Tibial nerve (tissue), 4 donors: ENCODE results near the gene CITED4. TPM values are rescaled to one million over a fixed set of nuclear protein-coding genes. Genes with fewer than 3 reads are reported as not detected.

Experiments used
- DNase-seq, 2 donors: peaks; one replicate each; pipeline ENCODE4 v3.0.0-alpha.2; 2019; ENCODE audit warnings: low spot score in 2 of 2
- H3K27ac ChIP-seq, 4 donors: fragments of 200-600 bp; sonication (generic) in 3 of 4; one replicate each; pipeline ENCODE4 v1.5.1; 2017 to 2019; ENCODE audit warnings: mild to moderate bottlenecking in 1 of 4
- H3K27me3 ChIP-seq, 2 donors: fragments of 200-600 bp; sonication (generic) in 1 of 2; one replicate each; pipeline versions ENCODE4 v1.5.1 to v1.6.0; 2017 to 2019
- H3K36me3 ChIP-seq, 3 donors: fragments of 200-600 bp; sonication (generic); one replicate each; pipeline ENCODE4 v1.5.1; 2018 to 2019
- H3K4me1 ChIP-seq, 4 donors: fragments of 200-600 bp; sonication (generic) in 3 of 4; one replicate each; pipeline ENCODE4 v1.5.1; 2017 to 2019
- H3K4me3 ChIP-seq, 4 donors: fragments of 200-600 bp; sonication (generic) in 3 of 4; one replicate each; pipeline ENCODE4 v1.5.1; 2017 to 2019; ENCODE audit warnings: mild to moderate bottlenecking in 1 of 4, moderate library complexity in 1 of 4
- H3K9me3 ChIP-seq, 4 donors: fragments of 200-600 bp; sonication (generic) in 3 of 4; one replicate each; pipeline ENCODE4 v1.5.1; 2017 to 2019
- EP300 ChIP-seq, 2 donors: sonication (generic); formaldehyde crosslinking; IDR thresholded peaks; one replicate each; pipeline ENCODE4 v1.6.1; 2017; ENCODE audit warnings: antibody characterized with exemption in 2 of 2, mild to moderate bottlenecking in 1 of 2
- POLR2A ChIP-seq, 2 donors: fragments of 450-650 bp; IDR thresholded peaks; one replicate each; pipeline ENCODE4 v1.6.1; 2017; ENCODE audit warnings: antibody characterized with exemption in 2 of 2, mild to moderate bottlenecking in 2 of 2, moderate library complexity in 2 of 2
- WGBS, 2 donors: methylation state at CpG; one replicate each; pipeline ENCODE4 v1.1.5; 2018; 5-methylcytosine and 5-hydroxymethylcytosine counted together
- total RNA-seq, 4 donors: library from RNA; depleted of rRNA; stranded (reverse); fragments of >200 nt; gene quantifications; one replicate each; pipeline ENCODE4 v1.1.0, GENCODE V29; 2016
- TF ChIP-seq, protein P1 (sequence below), 5 experiments: fragments of 200-600 bp in 3 of 5; fragments of 450-650 bp in 2 of 5; sonication (generic) in 3 of 5; IDR thresholded peaks; one replicate each; pipeline ENCODE4 v1.5.1; 2016 to 2019; ENCODE audit warnings: antibody characterized with exemption in 5 of 5, mild to moderate bottlenecking in 3 of 5, moderate library complexity in 2 of 5

CITED4 gene
- total RNA-seq, 4 donors from 2014 or later, result 6.0 to 20.3 (median 13.4) TPM

DNA sequence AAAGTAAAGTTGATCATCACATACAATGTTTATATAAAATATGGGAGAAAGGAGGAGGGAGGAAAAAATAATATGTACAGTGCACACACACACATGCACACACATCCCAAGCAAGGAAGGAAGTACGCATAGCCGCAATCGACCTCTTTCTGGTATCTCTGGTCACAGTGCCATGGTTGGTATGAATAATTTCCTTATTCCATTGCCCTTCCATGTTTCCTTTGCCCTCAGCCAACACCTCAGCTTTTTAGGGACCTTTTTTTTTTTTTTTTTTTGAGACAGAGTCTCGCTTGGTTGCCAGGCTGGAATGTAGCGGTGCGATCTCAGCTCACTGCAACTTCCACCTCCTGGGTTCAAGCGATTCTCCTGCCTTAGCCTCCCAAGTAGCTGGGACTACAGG, 20.6 kb downstream of the CITED4 start:
- no peak overlapping the region for H3K27ac ChIP-seq
- TF ChIP-seq, protein P1, sequence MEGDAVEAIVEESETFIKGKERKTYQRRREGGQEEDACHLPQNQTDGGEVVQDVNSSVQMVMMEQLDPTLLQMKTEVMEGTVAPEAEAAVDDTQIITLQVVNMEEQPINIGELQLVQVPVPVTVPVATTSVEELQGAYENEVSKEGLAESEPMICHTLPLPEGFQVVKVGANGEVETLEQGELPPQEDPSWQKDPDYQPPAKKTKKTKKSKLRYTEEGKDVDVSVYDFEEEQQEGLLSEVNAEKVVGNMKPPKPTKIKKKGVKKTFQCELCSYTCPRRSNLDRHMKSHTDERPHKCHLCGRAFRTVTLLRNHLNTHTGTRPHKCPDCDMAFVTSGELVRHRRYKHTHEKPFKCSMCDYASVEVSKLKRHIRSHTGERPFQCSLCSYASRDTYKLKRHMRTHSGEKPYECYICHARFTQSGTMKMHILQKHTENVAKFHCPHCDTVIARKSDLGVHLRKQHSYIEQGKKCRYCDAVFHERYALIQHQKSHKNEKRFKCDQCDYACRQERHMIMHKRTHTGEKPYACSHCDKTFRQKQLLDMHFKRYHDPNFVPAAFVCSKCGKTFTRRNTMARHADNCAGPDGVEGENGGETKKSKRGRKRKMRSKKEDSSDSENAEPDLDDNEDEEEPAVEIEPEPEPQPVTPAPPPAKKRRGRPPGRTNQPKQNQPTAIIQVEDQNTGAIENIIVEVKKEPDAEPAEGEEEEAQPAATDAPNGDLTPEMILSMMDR (IDR thresholded peaks at IDR 0.05), result no peak
- no peak for TF ChIP-seq EP300 (IDR thresholded peaks at IDR 0.05)
- TF ChIP-seq POLR2A (IDR thresholded peaks at IDR 0.05), result no peak
- H3K36me3 ChIP-seq, result no peaks in the 10 kb centered on the region
- DNase-seq, result no peak
- no peaks in the 10 kb centered on the region for H3K4me1 ChIP-seq
- no peak overlapping the region for H3K4me3 ChIP-seq
- H3K27me3 ChIP-seq, result peaks cover 0 to 9% of the 10 kb centered on the region in 2 donors
- peaks cover 0 to 8% (median 0%) of the 10 kb centered on the region in 4 donors for H3K9me3 ChIP-seq
- WGBS, 2 donors, result 85 to 88% methylated on average over 7 of the region's 7 CpGs

DNA sequence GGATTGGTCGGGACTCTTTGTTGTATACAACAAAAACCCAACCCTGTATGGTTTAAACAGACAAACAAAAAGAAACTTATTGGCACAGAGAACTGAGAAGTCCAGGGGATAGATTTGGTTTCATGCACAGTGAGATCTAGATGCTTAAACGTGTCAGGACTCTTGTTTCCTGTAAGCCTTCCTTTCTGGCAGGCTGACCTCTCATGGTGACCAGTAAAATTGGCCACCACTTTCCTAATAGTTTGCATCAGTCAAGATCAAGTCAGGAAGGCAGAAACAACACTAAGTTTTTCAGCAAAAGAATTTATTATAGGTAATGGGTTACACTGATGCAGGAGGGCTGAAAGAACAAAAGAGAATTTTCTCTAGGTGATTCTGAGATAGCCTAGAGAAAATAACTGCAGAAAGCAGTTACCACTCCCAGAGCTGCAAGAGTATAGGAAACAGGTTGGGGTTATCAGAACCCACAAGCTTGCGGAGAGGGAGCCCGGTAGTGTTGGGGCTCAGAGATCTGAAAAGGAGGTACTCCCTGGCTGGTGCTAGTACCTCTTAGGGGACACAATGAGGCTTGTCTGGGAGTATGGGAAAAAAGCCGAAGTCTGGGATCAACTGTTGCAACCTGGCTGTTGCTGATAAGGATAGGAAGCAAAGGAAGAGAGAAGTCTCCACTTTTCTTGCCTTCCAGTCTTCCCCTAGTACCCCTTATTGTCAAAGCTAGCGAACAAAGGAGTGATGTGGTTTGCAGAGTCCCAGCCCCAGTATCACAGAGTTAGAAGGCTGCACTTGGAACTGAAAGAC, 21.4 kb downstream of the CITED4 start:
- Histone ChIP-seq H3K36me3 (no peaks in the 10 kb centered on the region), H3K27ac (no peak overlapping the region), H3K4me3 (no peak overlapping the region), H3K4me1 (no peaks in the 10 kb centered on the region), H3K27me3 (peaks cover 0 to 9% of the 10 kb centered on the region in 2 donors), H3K9me3 (peaks cover 0 to 8% (median 0%) of the 10 kb centered on the region in 4 donors)
- no peak for TF ChIP-seq POLR2A (IDR thresholded peaks at IDR 0.05)
- TF ChIP-seq EP300 (IDR thresholded peaks at IDR 0.05), result no peak
- TF ChIP-seq, protein P1 (IDR thresholded peaks at IDR 0.05), result no peak
- 66 to 71% methylated on average over 6 of the region's 6 CpGs for WGBS, 2 donors
- DNase-seq, result no peak

DNA sequence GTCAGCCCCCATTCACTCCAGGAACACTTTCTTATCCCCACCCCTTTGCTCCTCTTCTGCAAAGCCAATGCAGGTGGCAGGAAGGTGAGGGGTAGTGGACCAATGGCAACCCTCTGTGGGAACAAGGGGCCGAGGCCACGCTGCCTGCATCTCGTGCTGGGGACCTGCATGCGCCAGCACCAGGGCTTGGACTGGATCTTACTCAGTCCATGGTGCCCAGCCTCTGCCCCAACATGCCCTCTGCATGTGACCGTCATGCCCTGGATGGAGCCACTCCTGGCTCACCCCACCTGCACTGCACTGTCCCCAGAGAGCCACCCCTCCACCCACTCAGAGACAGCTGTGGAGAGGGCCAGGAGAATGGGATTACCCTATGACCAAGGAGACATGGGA, 22.2 kb downstream of the CITED4 start:
- TF ChIP-seq, protein P1 (IDR thresholded peaks at IDR 0.05), result no peak
- no peak for TF ChIP-seq POLR2A (IDR thresholded peaks at IDR 0.05)
- no peak for TF ChIP-seq EP300 (IDR thresholded peaks at IDR 0.05)
- 94 to 96% methylated on average over 5 of the region's 5 CpGs for WGBS, 2 donors
- H3K36me3 ChIP-seq, result no peaks in the 10 kb centered on the region
- peaks cover 0 to 8% (median 0%) of the 10 kb centered on the region in 4 donors for H3K9me3 ChIP-seq
- DNase-seq, result no peak
- H3K4me3 ChIP-seq, result no peak overlapping the region
- peaks cover 0 to 9% of the 10 kb centered on the region in 2 donors for H3K27me3 ChIP-seq
- H3K4me1 ChIP-seq, result no peaks in the 10 kb centered on the region
- H3K27ac ChIP-seq, result no peak overlapping the region

DNA sequence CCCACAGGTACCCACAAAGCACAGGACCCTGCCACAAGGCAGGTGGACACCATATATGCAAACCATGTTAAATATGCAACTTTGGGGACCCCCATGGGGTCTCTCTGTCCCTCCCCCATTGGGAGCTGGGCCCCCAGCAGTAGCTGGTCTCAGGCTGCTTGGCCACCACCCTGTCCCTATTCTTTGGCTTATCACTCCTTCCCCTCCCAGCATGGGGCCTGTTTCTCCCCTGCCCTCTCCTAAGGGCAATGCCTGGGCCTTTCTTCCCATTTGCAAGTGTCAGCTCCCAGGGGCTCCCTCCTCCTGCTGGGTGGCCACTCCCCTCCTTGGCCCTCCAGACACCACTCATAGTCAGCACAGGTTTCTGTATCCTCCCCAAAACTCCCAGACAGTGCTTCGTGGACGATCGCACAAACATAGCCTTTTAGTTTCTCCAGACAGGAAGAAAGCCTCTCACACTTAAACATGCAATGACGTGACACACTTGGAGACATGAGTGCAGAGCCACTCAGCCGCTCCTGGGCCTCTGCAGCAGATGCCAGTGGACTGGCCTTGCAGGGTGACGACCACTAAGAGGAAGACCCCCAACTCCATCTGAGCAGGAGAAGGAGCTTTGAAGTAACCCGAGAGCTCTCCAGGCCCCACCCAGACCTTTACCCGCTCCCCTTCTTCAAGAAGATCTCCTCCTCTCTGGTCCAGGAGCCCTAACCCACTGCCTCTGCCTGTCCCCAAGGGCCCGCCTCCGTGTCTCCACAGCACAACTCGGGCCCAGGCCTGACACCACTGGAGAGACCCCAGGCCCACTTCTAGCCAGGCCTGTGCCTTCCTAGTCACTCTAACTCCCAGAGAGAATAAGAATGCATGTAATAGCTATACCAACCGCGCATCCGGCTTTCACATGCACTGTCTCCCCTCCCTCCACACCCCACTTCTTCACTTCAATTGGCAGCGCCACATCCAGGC, 22.9 kb downstream of the CITED4 start:
- WGBS, 2 donors, result 85 to 88% methylated on average over 13 to 15 of the region's 15 CpGs
- no peak overlapping the region for H3K27ac ChIP-seq
- no peaks in the 10 kb centered on the region for H3K36me3 ChIP-seq
- peaks cover 0 to 8% (median 0%) of the 10 kb centered on the region in 4 donors for H3K9me3 ChIP-seq
- no peak overlapping the region for H3K4me3 ChIP-seq
- no peak for DNase-seq
- TF ChIP-seq EP300 (IDR thresholded peaks at IDR 0.05) (no peak), POLR2A (IDR thresholded peaks at IDR 0.05) (no peak)
- TF ChIP-seq, protein P1 (IDR thresholded peaks at IDR 0.05), result no peak
- H3K27me3 ChIP-seq, result peaks cover 0 to 9% of the 10 kb centered on the region in 2 donors
- H3K4me1 ChIP-seq, result no peaks in the 10 kb centered on the region
